Astrocyte of the spinal cord (primary cell): ENCODE measurements around the gene ATRN.

Source experiments
- DNase-seq: peaks from one replicate; pipeline ENCODE4 v3.0.0; 2011; ENCODE audit warnings: low read depth, low spot score
- H3K4me3 ChIP-seq: 2 replicates; pipeline ENCODE4 v1.5.1; 2011; ENCODE audit warnings: low read depth, mild to moderate bottlenecking, low read length, moderate library complexity
- CTCF ChIP-seq: IDR thresholded peaks from 2 replicates; pipeline ENCODE4 v1.5.1; 2012; ENCODE audit warnings: low read depth, mild to moderate bottlenecking, low read length, inconsistent platforms
- in situ Hi-C: cut with HindIII; loops from 2 replicates; pipeline ENCODE4 v1.10.0; 2017; ENCODE audit warnings: low sequenced_read_pairs

ATRN gene

GRCh38 chr20:3648951-3649350 is 178.1 kb downstream of the ATRN start:
- DNase-seq, result no peak
- TF ChIP-seq CTCF, result no peak
- in situ Hi-C loops, result no loop called here
- no peak overlapping the region for H3K4me3 ChIP-seq

GRCh38 chr20:3651204-3651962 is 180.6 kb downstream of the ATRN start:
- in situ Hi-C loops, result no loop called here
- H3K4me3 ChIP-seq, result no peak overlapping the region
- no peak for TF ChIP-seq CTCF
- DNase-seq, result no peak

GRCh38 chr20:3652221-3652620 is 181.4 kb downstream of the ATRN start:
- DNase-seq, result no peak
- in situ Hi-C loops, result no loop called here
- no peak overlapping the region for H3K4me3 ChIP-seq
- TF ChIP-seq CTCF, result no peak

- no peak overlapping the region for H3K4me3 ChIP-seq
- no peak for DNase-seq
- in situ Hi-C loops, result no loop called here
- TF ChIP-seq CTCF, result no peak
These were observed 182.1 kb downstream of the ATRN start for GRCh38 chr20:3652676-3653596.

- no peak for TF ChIP-seq CTCF
- no peak overlapping the region for H3K4me3 ChIP-seq
- no peak for DNase-seq
- in situ Hi-C loops, result no loop called here
These were observed 183.1 kb downstream of the ATRN start for GRCh38 chr20:3653921-3654320.

GRCh38 chr20:3654326-3655130 is 183.7 kb downstream of the ATRN start:
- no peak for TF ChIP-seq CTCF
- no peak overlapping the region for H3K4me3 ChIP-seq
- DNase-seq, result no peak
- in situ Hi-C loops, result no loop called here
